ENCODE results near the gene TNFAIP8L3. TPM values are rescaled to one million over a fixed set of nuclear protein-coding genes. Genes with fewer than 3 reads are reported as not detected.
"Not testable (repeated sequence)": the region's sequence is repeated elsewhere in the genome, so short reads cannot be mapped to it uniquely, and the experiment has no call there.

TNFAIP8L3 gene
- total RNA-seq, 2 donors from 2014 or later, result 0.18 TPM; not detected in 1

DNA sequence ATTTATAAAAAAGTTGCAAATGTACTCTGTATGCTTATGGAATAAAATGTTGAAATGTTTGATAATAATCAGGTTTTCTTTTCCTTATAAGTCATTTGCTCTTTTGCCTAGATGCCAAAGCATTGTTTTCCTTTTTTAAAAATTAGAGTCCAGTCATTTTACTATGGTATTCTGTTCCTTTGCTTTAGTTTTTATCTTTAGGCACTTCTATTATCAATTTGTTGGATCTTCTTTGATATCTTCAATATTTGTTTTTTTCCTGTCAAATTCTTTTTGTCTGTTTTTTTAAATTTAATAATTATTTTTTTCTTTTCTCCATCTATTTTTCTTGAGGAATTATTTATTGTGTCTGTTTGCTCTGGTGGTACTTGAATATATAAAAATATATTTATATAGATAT is 28.3 kb upstream of the TNFAIP8L3 start:
- ATAC-seq; H3K36me3 Mint-ChIP-seq; DNase-seq (ENCODE audit: low spot score in 2 of 2); H3K27ac Mint-ChIP-seq; H3K9me3 Mint-ChIP-seq: not testable (repeated sequence)

DNA sequence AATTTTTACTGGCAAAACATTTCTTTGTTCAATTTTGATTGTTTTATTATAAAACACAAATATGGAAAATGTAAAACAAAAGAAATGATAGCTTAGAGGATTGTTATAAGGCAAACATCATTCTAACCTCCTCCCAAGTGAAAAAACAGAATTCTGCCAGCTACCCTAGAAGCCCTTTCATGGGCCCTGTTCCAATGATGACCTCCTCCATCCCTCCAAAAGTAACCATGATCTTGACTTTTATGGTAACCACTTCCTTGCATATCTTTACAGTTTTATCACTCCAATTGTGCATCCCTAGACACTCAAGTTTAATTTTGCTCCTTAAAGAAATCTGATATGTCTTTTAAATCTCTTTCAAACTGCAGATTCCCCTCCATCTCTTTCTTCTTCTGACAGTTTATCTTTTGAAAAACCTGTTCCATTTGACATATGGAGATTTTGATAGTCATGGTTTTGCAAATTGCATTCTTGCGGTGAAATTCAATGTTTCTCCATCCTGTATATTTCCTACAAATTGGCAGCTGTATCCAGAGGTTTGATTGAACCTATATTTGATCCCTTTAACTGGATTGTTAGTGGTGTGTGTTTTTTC is 27.0 kb upstream of the TNFAIP8L3 start:
- no peak for DNase-seq (ENCODE audit: low spot score in 2 of 2)
- Mint-ChIP-seq H3K36me3 (no peaks in the 10 kb centered on the region), H3K27ac (no peak overlapping the region), H3K9me3 (peaks cover 0 to 4% of the 10 kb centered on the region in 2 donors)
- no peak for ATAC-seq

DNA sequence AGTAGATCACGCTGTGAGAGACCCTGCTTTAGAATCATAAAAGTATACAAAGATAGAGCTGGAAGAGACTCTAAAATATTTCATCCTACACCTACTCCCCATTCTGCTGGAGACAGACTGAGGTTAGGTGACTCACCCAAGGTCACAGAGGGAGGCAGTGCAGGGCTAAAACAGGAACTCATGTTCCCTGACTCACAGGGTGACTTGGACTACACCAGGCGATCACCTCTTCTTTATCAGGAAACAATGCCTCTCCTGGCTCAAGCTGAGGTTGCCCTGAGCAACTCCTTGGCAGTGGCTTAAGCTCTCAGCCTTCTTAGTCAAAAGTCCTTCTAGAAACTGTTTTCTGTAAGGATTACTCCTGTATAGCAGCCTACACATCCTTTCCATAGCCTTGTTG is 26.4 kb upstream of the TNFAIP8L3 start:
- DNase-seq (ENCODE audit: low spot score in 2 of 2) (no peak), ATAC-seq (peak; percentile 79 to 95)
- peaks cover 0 to 4% of the 10 kb centered on the region in 2 donors for H3K9me3 Mint-ChIP-seq
- H3K36me3 Mint-ChIP-seq, result no peaks in the 10 kb centered on the region
- no peak overlapping the region for H3K27ac Mint-ChIP-seq

DNA sequence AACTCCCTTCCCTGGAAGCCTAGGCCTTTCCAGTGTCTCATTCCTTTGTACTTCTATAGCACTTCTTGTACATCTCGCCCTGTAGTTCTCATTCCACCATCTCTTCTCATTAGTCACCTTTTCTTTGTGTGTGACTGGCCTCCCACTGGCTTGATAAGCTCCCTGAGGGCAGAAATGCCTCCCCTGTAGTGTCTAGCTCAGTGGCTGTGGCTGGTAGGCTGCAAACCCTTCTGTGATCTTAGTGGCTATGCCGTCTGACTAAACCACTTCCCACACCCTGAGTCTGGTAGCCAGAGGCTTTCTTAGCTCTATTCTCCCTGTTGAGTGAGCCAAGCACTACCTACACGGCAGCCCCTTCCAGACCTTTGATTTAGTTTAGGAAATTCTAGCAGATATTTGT is 24.4 kb upstream of the TNFAIP8L3 start:
- no peak for DNase-seq (ENCODE audit: low spot score in 2 of 2)
- no peaks in the 10 kb centered on the region for H3K36me3 Mint-ChIP-seq
- peaks cover 0 to 4% of the 10 kb centered on the region in 2 donors for H3K9me3 Mint-ChIP-seq
- no peak overlapping the region for H3K27ac Mint-ChIP-seq
- no peak for ATAC-seq

DNA sequence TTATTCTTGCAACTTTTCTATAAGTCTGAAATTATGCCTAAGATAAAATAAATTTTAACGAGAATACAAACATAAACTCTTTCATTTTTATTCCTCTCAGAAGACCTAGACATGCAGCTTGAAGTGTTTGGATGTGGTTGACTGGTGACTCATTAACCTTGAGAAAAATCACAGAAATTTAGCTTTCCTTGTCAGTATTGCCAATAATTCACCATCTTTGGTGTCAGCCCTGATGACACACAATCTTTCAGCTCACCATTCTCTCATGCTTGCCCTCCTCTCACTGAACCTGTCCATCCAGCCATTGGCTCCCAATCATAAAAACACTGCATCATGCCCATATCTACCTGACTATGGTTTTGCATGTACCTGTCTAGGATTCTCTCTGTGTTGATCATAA is 22.6 kb upstream of the TNFAIP8L3 start:
- no peak overlapping the region for H3K27ac Mint-ChIP-seq
- no peak for ATAC-seq
- no peaks in the 10 kb centered on the region for H3K36me3 Mint-ChIP-seq
- DNase-seq (ENCODE audit: low spot score in 2 of 2), result no peak
- H3K9me3 Mint-ChIP-seq, result no peaks in the 10 kb centered on the region

DNA sequence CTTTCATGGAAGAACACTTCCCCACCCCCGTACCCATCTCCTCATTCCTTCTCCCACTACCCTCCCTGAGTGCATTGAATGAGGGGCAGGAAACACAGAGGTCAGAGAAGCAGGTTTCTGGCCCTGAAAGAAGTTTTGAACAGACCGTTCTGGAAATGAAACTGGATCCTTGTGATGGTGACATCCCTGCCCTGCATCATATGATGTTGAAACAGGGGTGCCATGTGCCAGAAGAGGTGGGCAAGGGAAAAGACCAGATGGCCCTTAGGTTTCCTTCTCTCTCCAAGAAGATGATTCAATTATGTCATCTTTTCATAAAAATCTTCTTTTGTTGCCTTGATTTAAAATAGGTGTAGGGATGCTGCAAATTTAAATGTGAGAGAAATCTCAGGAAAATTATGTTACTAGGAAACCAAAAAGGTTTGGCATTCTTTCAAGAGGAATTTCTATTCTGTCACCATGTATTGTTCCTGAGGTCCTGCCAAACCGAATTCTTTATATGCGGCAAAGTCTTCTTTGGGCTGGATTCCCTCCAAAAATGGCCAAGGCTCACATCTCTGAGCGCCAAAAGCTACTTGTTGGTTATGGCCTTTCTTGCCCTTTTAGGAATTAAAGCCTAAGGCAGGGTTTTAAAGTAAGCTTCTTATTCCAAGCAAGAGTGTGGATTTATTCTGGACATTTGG is 19.9 kb upstream of the TNFAIP8L3 start:
- no peak for ATAC-seq
- no peak for DNase-seq (ENCODE audit: low spot score in 2 of 2)
- H3K36me3 Mint-ChIP-seq, result no peaks in the 10 kb centered on the region
- H3K27ac Mint-ChIP-seq, result no peak overlapping the region
- no peaks in the 10 kb centered on the region for H3K9me3 Mint-ChIP-seq

DNA sequence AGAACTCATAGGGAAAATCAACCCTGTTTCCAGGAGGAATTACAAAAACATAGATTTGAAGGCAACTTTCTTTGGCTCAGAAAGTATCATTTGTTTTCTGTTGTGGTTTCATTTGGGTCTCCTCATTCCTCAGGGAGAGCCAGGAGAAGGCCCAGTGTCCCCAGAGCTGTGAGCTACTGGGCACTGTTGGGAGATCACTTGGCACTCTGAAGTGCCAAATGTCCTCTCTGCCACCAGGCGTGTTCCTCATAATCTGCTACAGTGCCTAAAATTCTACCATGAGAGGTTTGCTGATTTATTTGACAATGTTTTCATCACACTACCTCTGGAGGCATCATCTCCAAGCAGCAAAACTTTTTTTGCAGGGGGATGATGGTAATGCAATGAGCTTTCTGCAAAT is 17.4 kb upstream of the TNFAIP8L3 start:
- no peak for ATAC-seq
- H3K9me3 Mint-ChIP-seq, result no peaks in the 10 kb centered on the region
- no peaks in the 10 kb centered on the region for H3K36me3 Mint-ChIP-seq
- no peak overlapping the region for H3K27ac Mint-ChIP-seq
- DNase-seq (ENCODE audit: low spot score in 2 of 2), result no peak

DNA sequence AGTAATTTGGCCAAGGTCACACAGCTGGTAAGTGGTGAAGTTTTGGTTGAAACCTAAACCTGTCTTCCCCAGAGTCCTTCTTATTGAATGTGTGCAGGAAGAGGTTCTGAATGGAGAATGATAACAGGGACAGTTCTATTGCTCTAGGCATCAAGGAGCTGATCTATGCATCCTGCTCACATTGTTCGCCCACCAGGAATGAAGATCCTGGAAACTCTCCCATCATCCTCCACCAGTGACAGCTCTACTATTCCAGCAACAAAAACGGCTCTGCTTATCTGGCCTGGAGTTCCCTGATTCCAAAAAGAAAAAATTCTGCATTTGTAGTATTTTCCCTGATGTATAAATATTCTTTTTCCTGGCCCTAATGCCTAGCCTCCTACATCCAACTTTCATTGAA is 16.4 kb upstream of the TNFAIP8L3 start:
- ATAC-seq (no peak), DNase-seq (ENCODE audit: low spot score in 2 of 2) (no peak)
- Mint-ChIP-seq H3K9me3 (no peaks in the 10 kb centered on the region), H3K36me3 (no peaks in the 10 kb centered on the region), H3K27ac (no peak overlapping the region)

DNA sequence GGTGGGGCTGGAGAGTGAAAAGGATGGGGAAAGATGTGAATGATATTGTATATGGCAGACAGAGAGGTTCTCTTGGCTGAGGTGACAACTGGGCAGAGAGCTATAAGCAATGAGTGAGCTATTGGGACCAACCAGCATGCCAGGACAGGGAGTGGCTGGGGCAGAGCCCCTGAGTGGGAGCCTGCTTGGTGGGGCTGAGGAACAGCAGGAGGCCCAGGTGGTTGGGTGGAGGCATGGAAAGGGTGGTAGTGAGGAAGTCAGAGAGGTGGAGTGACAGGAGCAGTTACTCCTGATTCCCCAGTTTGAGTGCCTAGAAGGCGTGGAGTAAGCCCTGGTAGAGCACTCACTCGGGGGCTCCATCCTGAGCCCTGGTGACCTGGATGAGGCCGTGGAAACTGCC is 15.5 kb upstream of the TNFAIP8L3 start:
- Mint-ChIP-seq H3K36me3 (no peaks in the 10 kb centered on the region), H3K9me3 (no peaks in the 10 kb centered on the region), H3K27ac (no peak overlapping the region)
- DNase-seq (ENCODE audit: low spot score in 2 of 2), result no peak
- ATAC-seq, result no peak

DNA sequence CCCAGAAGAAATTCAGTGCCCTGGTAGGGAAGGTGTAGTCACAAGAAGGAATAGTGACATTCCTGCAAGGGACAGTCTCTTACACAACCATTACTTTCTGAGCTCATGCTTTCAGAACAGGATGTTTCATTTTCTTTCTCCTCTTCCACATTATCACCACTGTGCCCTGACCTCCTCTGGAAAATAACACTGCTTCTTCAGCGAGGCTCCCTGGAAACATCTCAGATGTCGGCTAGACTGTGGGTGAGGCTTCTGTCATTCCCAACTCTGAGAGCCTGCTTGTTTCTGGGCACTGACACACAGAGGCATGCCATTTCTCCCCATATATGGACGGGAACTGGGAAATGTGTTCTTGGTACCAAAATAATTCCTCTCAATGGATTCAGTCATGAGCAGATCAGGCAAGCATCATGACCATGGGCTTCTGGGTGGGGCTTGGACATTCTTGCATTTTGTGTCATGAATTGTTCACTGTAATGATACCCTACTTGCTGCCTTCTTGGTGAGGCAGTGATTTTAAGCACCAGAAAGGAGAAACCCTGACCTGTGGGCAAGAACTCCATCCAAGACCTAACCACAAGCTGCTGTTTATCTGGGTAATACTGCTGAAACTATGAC is 14.3 kb upstream of the TNFAIP8L3 start:
- Mint-ChIP-seq H3K36me3 (no peaks in the 10 kb centered on the region), H3K27ac (no peak overlapping the region)

DNA sequence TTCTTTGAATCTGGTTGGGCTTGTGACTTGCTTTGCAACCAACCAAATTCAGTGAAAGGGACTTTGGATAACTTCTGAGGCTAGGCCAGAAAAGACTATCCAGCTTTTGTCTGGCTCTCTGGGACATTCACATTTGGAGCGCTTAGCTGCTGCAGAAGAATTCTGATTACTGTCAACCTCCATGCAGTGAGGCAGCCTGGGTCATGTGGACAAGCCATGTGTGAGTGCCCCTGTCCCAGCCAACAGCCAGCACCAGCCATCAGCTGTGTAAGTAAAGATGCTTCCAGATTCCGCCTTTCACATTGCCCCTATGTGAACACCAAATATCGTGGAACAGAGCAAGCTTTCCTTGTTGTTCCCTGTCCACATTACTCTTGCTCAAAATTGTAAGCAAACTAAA is 12.9 kb upstream of the TNFAIP8L3 start:
- no peak for ATAC-seq
- H3K27ac Mint-ChIP-seq, result no peak overlapping the region

More for the DNA sequence above, 14.3 kb upstream of the TNFAIP8L3 start:
- no peak for DNase-seq (ENCODE audit: low spot score in 2 of 2)
- no peak for ATAC-seq
- no peaks in the 10 kb centered on the region for H3K9me3 Mint-ChIP-seq

DNA sequence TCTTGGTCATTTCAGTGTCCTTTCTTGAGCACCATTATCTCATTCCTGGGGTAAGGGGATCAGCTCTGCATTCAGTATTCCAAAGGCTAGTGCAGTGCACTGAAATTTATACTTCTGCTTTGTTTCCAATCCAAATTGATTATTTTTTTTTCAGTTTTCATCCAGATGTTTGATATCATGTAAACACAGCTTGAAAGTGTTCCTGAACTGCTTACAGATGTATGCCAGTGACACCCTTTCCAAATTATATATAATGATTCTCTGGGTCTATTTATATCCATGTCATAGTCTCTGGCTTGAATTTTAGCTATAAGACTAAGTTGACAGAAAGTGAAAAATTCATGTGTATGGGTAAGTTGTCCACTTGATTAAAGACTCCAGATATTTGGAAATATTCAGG is 11.8 kb upstream of the TNFAIP8L3 start:
- H3K27ac Mint-ChIP-seq, result no peak overlapping the region
- H3K9me3 Mint-ChIP-seq, result peaks cover 0 to 6% of the 10 kb centered on the region in 2 donors
- no peak for ATAC-seq
- no peak for DNase-seq (ENCODE audit: low spot score in 2 of 2)
- no peaks in the 10 kb centered on the region for H3K36me3 Mint-ChIP-seq

More for the DNA sequence above, 12.9 kb upstream of the TNFAIP8L3 start:
- H3K9me3 Mint-ChIP-seq, result peaks cover 0 to 5% of the 10 kb centered on the region in 2 donors
- no peaks in the 10 kb centered on the region for H3K36me3 Mint-ChIP-seq
- DNase-seq (ENCODE audit: low spot score in 2 of 2), result no peak

DNA sequence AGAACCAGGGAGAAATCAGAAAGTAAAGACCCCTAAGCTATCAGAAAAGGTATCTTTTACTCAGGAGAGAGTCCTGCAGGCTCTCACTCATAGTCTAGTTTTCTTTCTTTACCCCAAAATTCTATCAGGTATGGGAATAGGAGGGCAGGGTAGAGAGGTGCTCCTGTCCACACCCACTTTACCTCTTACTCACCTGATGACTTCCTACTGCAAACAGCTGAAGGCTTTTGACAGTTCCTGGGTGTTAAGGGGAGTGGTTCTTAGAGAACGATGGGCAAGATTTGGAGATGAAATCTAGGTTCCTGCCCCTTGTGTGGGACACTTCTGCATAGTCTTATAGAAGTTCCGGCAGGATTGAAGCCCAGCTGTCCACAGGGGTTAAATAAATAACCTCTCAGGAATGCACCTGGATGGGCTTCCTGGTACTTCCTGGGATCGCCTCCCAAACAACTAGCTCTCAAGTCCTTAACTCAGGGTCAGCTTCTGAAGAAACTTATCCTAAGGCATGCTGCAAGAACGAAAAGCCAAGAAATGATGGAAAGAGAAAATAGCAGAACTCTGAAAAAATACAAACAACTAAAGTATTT is 10.8 kb upstream of the TNFAIP8L3 start:
- Mint-ChIP-seq H3K9me3 (peaks cover 0 to 6% of the 10 kb centered on the region in 2 donors), H3K27ac (no peak overlapping the region), H3K36me3 (no peaks in the 10 kb centered on the region)
- ATAC-seq (no peak), DNase-seq (ENCODE audit: low spot score in 2 of 2) (no peak)

DNA sequence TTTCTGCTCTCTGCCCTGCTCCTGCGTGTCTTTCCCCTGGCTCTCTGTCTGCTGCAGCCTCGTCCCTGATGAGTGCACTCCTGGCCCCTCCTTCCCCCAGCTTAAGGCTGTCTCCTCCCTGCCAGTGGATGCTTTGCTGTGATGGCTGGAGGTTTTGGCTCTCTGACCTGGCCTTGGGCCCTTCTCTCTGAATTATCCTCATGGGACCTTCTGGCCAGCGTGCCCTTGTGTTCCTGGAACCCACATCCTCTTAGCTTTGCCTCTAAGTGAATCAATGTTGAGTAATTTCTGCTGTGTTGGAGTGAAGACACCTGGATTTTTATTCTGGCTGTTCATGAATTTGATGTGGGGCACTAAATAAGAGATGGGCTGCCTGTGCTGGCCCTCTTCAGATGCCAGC is 9.8 kb upstream of the TNFAIP8L3 start:
- H3K36me3 Mint-ChIP-seq, result no peaks in the 10 kb centered on the region
- no peak overlapping the region for H3K27ac Mint-ChIP-seq
- DNase-seq (ENCODE audit: low spot score in 2 of 2) (no peak), ATAC-seq (no peak)
- H3K9me3 Mint-ChIP-seq, result peaks cover 0 to 6% of the 10 kb centered on the region in 2 donors

DNA sequence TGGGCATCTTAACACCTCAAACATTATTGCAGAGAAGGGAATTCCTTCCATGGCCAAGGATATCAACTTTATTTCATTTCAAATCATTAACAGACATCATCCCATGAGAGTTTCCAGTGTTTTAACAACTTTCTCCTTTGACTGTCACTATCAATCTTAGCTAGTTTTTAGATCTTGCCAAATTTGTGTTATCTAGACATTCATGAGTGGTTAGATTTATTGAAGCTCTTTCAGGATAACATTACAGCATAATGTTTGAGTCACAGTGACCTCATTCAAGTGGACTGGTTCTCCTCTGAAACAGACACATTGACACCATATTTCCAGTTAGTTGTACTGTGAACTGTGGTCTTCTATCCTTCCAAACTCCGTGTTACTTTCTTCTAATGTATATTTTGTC is 8.6 kb upstream of the TNFAIP8L3 start:
- ATAC-seq (no peak), DNase-seq (ENCODE audit: low spot score in 2 of 2) (no peak)
- Mint-ChIP-seq H3K9me3 (peaks cover 0 to 6% of the 10 kb centered on the region in 2 donors), H3K27ac (no peak overlapping the region), H3K36me3 (no peaks in the 10 kb centered on the region)

DNA sequence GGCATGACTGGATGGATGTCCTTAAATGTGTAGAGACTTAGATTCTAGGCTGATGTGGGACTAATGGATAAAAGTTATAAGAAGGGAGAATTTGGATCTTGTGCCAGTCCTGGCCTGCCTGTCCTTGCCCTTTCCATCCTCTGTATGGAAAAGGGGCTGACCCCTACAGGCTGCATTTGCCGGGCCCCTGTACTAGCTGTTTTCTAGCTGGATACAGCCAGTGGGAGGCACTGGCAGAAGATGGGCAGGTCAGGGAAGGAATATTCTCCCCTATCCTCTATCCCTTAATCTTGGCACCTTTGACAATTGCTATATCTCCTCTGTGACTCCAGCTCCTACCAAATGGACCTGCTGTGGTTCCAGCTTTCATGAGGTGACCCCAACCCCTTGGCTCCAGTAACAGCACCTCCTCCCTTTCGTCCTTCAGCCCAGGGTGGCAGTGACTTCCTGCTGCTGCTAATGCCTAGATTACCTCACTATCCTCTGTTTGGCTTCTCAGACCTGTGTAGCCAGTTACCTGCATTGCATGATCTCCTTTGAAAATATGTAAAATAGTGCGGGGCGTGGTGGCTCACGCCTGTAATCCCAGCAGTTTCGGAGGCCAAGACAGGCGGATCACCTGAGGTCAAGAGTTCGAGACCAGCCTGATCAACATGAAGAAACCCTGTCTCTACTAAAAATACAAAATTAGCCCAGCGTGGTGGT is 6.2 kb upstream of the TNFAIP8L3 start:
- no peaks in the 10 kb centered on the region for H3K36me3 Mint-ChIP-seq
- ATAC-seq (no peak), DNase-seq (ENCODE audit: low spot score in 2 of 2) (no peak)
- H3K27ac Mint-ChIP-seq, result no peak overlapping the region
- H3K9me3 Mint-ChIP-seq, result peaks cover 0 to 6% of the 10 kb centered on the region in 2 donors

DNA sequence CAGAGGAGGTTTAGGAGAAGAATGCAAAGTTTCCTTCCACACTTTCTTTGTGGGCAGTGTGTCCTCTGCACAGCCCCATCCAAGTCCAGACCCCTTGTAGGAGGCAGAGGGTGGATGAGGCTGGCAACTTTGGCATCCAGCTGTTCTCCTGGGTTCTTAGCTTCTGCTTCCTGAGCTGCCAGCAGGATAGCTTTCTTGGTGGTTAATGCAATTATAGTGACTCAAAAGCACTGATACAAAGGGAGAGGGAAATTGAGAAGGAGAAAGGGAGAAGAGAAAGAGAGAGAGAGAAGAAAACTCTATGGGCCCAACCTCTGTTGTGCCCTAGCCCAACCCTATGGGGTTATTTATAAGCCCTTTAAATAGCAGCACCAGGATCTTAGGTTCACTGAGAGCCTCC is 4.5 kb upstream of the TNFAIP8L3 start:
- ATAC-seq (no peak), DNase-seq (ENCODE audit: low spot score in 2 of 2) (no peak)
- no peaks in the 10 kb centered on the region for H3K36me3 Mint-ChIP-seq
- no peak overlapping the region for H3K27ac Mint-ChIP-seq
- peaks cover 0 to 6% of the 10 kb centered on the region in 2 donors for H3K9me3 Mint-ChIP-seq
